Measurements from ENCODE around the gene MFSD11. TPM values are rescaled to one million over a fixed set of nuclear protein-coding genes. Genes with fewer than 3 reads are reported as not detected.

Gene MFSD11
- total and polyA plus RNA-seq, 10 donors, result 6.9 to 45.4 (median 31.7) TPM

GRCh38 chr17:76753061-76753961, 15.4 kb downstream of the MFSD11 start:
- 68 to 74% (median 71%) methylated on average over 12 of the region's 12 CpGs for WGBS, 5 donors
- peaks cover 0 to 96% (median 28%) of the 10 kb centered on the region in 6 donors for H3K36me3 ChIP-seq
- no peaks in the 10 kb centered on the region for H3K27me3 ChIP-seq (replicated peaks in 1 of 7)
- peak overlapping the region in 3 of 8 donors; percentile 1 to 29 (median 10) for H3K4me3 ChIP-seq
- TF ChIP-seq POLR2AphosphoS5 (IDR thresholded peaks at IDR 0.05) (no peak), POLR2A (IDR thresholded peaks at IDR 0.05) (no peak), CTCF (IDR thresholded peaks at IDR 0.05 in 8 of 11, conservative IDR thresholded peaks at IDR 0.05 in 3 of 11) (no peak)
- intact Hi-C loops (cut with DNase I; ENCODE audit: low total_unique reads), result no loop called here
- no peak for DNase-seq
- peaks cover 0 to 35% (median 3%) of the 10 kb centered on the region in 6 donors for H3K4me1 ChIP-seq
- peak overlapping the region in 7 of 8 donors; percentile 16 to 77 (median 53) for H3K27ac ChIP-seq
- no peaks in the 10 kb centered on the region for H3K9me3 ChIP-seq

GRCh38 chr17:76755285-76755684, 17.4 kb downstream of the MFSD11 start:
- Histone ChIP-seq H3K9me3 (no peaks in the 10 kb centered on the region), H3K27me3 (replicated peaks in 1 of 7) (no peaks in the 10 kb centered on the region), H3K27ac (no peak overlapping the region), H3K36me3 (peaks cover 0 to 96% (median 26%) of the 10 kb centered on the region in 6 donors), H3K4me3 (no peak overlapping the region), H3K4me1 (peaks cover 0 to 30% (median 3%) of the 10 kb centered on the region in 6 donors)
- TF ChIP-seq CTCF (IDR thresholded peaks at IDR 0.05 in 8 of 11, conservative IDR thresholded peaks at IDR 0.05 in 3 of 11) (no peak), POLR2AphosphoS5 (IDR thresholded peaks at IDR 0.05) (no peak), POLR2A (IDR thresholded peaks at IDR 0.05) (no peak)
- intact Hi-C loops (cut with DNase I; ENCODE audit: low total_unique reads), result no loop called here
- 95 to 100% (median 97%) methylated on average over 2 of the region's 2 CpGs for WGBS, 5 donors
- DNase-seq, result no peak

- no peak for DNase-seq
- peaks cover 0 to 96% (median 26%) of the 10 kb centered on the region in 6 donors for H3K36me3 ChIP-seq
- H3K9me3 ChIP-seq, result no peaks in the 10 kb centered on the region
- H3K27ac ChIP-seq, result no peak overlapping the region
- 90 to 97% (median 94%) methylated on average over 5 of the region's 5 CpGs for WGBS, 5 donors
- TF ChIP-seq POLR2AphosphoS5 (IDR thresholded peaks at IDR 0.05) (no peak), CTCF (IDR thresholded peaks at IDR 0.05 in 8 of 11, conservative IDR thresholded peaks at IDR 0.05 in 3 of 11) (no peak), POLR2A (IDR thresholded peaks at IDR 0.05) (no peak)
- peaks cover 0 to 20% (median 3%) of the 10 kb centered on the region in 6 donors for H3K4me1 ChIP-seq
- intact Hi-C loops (cut with DNase I; ENCODE audit: low total_unique reads), result no loop called here
- no peaks in the 10 kb centered on the region for H3K27me3 ChIP-seq (replicated peaks in 1 of 7)
- no peak overlapping the region for H3K4me3 ChIP-seq
Measured at GRCh38 chr17:76757256-76757655, 19.3 kb downstream of the MFSD11 start.

- intact Hi-C loops (cut with DNase I; ENCODE audit: low total_unique reads), result no loop called here
- H3K4me1 ChIP-seq, result peaks cover 0 to 7% (median 0%) of the 10 kb centered on the region in 6 donors
- no peak overlapping the region for H3K4me3 ChIP-seq
- H3K36me3 ChIP-seq, result peaks cover 0 to 96% (median 26%) of the 10 kb centered on the region in 6 donors
- TF ChIP-seq CTCF (IDR thresholded peaks at IDR 0.05 in 8 of 11, conservative IDR thresholded peaks at IDR 0.05 in 3 of 11) (no peak), POLR2AphosphoS5 (IDR thresholded peaks at IDR 0.05) (no peak), POLR2A (IDR thresholded peaks at IDR 0.05) (no peak)
- H3K27me3 ChIP-seq (replicated peaks in 1 of 7), result no peaks in the 10 kb centered on the region
- DNase-seq, result no peak
- no peak overlapping the region for H3K27ac ChIP-seq
- WGBS, 5 donors, result 93 to 98% (median 95%) methylated on average over 3 of the region's 3 CpGs
- H3K9me3 ChIP-seq, result no peaks in the 10 kb centered on the region
Measured at GRCh38 chr17:76758570-76758969, 20.7 kb downstream of the MFSD11 start.

Data from spleen (tissue), 11 donors.